RKO (cell line): ENCODE data around the gene HHIP.

Experiments
- DNase-seq: peaks from one replicate; pipeline ENCODE4 v3.0.0-alpha.2; 2016; ENCODE audit warnings: low spot score

The HHIP gene

GRCh38 chr4:144655491-144655890, 9.5 kb downstream of the HHIP start:
- DNase-seq: no peak

GRCh38 chr4:144656850-144657249, 10.9 kb downstream of the HHIP start:
- DNase-seq: no peak

DNA sequence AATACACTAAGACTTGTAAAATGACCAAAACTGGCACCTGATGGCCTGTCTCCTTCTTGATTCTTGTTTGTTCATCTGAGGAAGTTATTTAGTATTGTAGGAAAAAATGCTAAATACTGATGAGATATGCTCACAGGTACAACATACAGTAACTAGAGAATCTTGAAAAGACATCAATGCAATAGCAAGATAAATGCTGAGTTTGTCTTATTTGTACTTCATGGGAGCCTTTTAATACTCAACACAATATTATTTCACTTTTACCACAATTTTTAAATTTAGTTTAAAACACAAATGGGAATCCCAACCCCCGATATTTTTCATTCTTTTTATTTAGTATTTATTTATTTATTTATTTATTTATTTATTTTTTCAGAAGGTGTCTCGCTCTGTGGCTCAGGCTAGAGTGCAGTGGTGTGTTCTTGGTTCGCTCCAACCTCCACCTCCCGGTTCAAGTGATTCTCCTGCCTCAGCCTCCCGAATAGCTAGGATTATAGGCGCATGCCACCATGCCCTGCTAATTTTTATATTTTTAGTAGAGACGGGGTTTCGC, 12.1 kb downstream of the HHIP start:
- no peak for DNase-seq

DNA sequence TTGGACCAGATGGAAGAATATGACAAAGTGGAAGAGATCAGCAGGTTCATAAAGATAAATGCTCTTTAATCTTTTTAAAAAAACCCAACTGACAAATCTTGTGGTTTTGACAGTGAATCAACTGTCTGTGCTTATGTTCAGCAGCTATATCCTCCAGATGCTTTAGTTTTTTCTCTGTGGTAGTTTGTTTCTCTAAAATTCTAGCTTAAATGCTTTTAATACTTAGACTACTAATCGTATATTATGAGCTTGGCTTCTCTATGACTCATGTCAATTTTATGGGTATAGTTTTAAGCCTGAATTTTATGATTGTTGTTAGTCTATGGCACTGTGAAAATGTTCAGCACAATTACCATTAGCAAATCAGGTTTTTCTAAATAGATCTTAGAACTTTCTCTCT, 12.9 kb downstream of the HHIP start:
- DNase-seq: no peak

- DNase-seq: no peak
These were observed 13.5 kb downstream of the HHIP start for GRCh38 chr4:144659447-144659846.

DNA sequence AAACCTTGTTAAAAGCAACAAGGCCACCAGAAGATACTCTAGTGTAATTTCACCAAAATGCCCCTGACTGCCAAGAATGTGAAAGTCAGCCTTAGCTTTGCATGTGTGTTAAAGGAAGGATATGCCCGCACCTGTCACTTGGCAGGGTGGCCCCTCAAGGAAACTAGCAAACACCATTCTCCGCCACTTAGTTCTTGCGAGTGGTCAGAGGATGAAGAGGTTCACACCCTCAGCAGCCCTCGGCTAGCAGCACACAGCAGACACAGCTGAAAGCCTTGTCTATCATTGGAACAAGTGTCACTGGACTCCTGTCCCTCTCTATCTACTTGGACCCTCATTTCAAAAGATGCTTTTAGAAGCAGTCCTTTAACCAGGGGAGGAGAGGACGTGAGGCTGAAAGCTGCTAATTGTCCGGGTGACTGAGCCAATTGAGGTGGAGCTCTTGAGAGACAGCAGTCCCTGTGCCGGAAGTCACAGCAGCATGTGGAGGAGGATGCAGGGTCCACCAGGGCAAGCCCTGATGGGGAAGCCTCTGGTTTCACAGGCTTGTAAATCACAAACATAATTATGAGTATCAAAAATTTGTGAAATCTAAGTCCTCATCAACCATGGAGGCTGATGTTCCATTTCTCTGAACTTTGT, 18.0 kb downstream of the HHIP start:
- no peak for DNase-seq

DNA sequence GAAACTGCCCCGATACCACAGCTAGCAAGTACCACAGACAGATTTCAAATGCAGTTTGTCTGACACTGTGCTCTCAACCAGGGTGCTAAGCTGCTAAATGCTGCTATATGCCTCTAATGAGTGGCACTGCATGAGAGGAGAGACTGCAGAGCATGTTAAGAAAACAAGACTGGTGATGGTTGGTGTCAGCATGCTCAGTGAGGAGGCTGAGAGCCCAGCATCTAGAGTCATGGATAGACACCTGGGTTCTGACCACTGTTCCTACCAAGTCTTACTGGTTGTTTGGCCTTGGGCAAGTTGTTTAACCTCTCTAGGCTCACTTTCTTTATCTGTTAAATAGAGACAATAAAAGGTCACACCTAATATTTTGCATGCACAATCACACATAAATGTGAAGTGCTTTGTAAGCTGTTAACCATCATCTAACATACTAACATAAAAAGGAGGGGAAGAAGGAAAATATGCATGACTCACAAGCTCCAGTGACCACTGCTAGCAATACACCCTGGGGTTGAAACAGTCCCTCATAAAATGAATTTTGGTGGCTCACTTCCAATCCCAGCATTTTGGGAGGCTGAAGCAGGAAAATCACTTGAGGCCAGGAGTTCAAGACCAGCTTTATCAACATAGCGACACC, 20.7 kb downstream of the HHIP start:
- DNase-seq: no peak

- DNase-seq: no peak
These were observed 21.5 kb downstream of the HHIP start for GRCh38 chr4:144667500-144667899.

DNA sequence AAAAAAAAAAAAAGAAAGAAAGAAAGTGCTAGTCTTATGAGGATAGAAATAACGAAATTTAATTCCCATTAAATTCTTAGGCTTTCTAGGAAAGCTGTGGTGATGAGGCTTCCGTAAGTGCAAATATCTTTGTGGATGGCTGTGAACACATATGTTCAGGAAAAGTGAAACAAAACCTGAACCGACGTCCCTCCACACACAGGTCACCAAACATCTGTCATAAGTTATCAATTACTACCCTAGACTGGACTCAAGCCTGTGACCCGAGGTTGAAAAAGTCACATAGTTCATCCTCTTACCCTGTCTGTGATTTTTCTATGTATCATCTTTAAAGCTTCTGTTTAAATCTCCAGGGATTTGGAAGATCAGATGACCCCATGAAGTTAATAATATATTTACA, 24.8 kb downstream of the HHIP start:
- DNase-seq: no peak

- DNase-seq: no peak
These were observed 28.8 kb downstream of the HHIP start for GRCh38 chr4:144674711-144675110.

GRCh38 chr4:144681806-144682205, 35.9 kb downstream of the HHIP start:
- no peak for DNase-seq

DNA sequence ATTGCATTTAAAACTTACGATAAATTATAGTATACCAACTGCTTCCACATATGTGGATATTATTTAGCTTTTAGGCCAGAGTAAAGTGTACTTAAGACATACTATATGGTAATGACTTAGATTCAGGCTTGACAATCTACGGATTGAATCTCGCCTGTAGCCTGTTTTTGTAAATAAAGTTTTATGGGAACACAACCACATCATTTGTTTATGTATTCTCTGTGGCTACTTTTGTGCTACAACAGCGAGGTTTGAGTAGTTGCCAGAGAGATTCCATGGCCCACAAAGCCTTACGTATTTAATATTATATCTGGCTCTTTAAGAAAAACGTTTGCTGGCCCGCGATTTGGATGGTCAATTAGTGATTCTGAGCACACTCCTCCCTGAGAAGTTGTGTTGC, 37.6 kb downstream of the HHIP start:
- no peak for DNase-seq

DNA sequence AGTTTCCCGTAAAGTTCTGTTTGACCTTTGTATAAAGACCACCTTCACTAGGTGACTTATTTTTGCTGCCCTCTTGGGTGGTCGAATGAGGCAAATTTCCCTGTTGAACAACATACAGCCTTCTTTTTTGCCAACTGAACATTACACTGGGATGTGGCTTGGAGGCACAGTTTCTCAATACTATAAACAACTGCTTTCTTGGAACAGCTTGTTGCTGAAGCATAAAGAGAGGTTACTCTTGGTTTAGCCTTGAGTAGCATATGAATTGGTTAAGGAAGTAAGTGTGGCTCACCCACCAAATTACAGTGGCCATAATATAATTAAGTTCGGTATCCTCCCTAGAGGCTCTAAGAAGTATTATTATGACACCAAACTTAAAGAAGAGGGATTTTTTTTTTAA, 40.0 kb downstream of the HHIP start:
- DNase-seq: no peak

GRCh38 chr4:144686921-144687320, 41.0 kb downstream of the HHIP start:
- no peak for DNase-seq

GRCh38 chr4:144687466-144687865, 41.5 kb downstream of the HHIP start:
- no peak for DNase-seq

GRCh38 chr4:144688035-144688569, 42.1 kb downstream of the HHIP start:
- DNase-seq: no peak

- no peak for DNase-seq
These were observed 43.2 kb downstream of the HHIP start for GRCh38 chr4:144689125-144689524.

GRCh38 chr4:144695721-144696120, 49.8 kb downstream of the HHIP start:
- no peak for DNase-seq

GRCh38 chr4:144696376-144696775, 50.4 kb downstream of the HHIP start:
- DNase-seq: no peak

GRCh38 chr4:144699565-144699964, 53.6 kb downstream of the HHIP start:
- no peak for DNase-seq

- no peak for DNase-seq
These were observed 55.8 kb downstream of the HHIP start for GRCh38 chr4:144701683-144702233.

DNA sequence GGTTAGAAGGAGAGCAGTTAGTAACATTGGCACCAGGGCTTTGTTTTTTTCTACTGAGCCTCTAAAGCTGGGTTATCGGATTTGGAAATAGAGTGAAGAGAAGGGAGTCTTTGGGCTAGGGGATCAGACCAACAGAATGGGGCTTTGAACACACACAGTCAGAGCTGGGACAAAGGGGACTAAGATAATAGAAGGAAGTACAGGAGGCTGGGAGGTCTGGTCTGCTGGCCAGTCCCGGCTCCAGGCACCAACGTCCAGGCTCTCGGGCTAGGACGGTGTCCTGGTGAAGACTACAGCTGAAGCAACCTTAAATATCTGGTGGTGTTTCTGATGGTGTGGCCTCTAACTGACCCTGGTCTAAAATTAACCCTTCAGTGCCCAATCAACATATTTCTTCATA, 57.5 kb downstream of the HHIP start:
- no peak for DNase-seq
